Bone marrow (tissue), 2 donors: Measurements from ENCODE around the gene MTHFD1L.
"Not testable (repeated sequence)": the region's sequence is repeated elsewhere in the genome, so short reads cannot be mapped to it uniquely, and the experiment has no call there.

ENCODE experiments used
- DNase-seq, 2 donors: peaks; one replicate each; lab custom pipeline; 2025; lab: John Stamatoyannopoulos, UW

MTHFD1L gene

GRCh38 chr6:151041686-151042085 is 176.2 kb downstream of the MTHFD1L start:
- no peak for DNase-seq

GRCh38 chr6:151042911-151043330 is 177.4 kb downstream of the MTHFD1L start:
- DNase-seq = not testable (repeated sequence)

DNA sequence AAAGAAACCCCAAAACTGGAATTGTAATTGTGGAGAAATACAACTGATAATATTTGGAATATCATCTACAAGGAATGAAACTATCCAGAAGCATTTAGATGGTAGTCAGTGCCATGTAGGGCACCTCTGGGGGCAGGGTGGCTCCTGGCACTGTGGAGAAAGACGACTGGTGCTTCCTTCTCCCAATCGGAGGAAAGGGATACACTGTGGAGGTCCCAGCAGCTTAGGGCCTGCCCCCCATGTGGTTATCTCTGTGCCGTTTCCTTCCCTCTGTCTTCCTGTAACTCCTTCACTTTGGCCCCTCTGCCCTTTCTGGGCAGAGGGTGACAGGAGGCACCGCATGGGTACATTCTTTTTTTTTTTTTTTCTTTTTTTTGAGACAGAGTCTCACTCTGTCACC is 178.4 kb downstream of the MTHFD1L start:
- DNase-seq = no peak

DNA sequence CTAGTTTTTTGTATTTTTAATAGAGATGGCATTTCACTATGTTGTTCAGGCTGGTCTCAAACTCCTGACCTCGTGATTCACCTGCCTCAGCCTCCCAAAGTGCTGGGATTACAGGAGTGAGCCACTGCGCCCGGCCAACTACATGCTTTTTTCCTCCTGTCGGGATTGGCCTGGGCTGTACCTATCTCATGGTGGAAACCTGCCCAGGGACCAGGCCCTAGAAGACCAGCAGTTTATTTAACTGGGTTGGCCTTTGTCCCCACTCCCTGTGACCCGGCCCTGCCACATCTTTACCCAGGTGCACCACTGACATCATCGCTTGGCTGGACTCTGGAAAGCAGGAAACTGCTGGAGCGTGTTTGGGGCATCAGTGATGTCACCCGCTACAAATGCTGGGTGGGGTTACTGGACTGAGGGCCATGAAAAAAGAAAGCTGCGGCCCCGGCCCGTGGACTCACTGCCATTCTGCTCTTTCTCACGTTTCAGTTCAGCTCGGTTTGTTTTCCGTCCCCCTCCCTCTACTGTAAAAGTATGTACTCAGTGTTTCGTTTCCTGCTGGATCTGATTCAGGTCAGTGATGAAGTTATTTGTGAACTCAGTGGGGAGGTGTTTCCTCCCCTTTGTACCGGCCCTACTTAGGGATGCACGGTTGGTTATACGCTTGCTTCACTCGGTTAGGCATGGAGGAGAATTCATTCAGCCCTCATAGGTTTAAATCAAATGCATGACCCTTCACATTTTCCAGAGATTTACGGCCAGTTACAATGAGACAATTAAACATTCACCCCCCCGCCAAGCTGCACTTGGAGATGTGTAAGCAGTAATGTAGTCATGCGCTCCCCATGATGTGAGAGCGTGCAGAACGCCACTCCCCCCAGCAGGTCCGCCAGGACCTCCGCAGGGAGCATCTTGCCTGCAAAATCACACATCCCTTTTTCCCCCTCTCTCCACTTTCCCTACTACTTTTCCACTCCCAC is 179.3 kb downstream of the MTHFD1L start:
- DNase-seq = no peak

DNA sequence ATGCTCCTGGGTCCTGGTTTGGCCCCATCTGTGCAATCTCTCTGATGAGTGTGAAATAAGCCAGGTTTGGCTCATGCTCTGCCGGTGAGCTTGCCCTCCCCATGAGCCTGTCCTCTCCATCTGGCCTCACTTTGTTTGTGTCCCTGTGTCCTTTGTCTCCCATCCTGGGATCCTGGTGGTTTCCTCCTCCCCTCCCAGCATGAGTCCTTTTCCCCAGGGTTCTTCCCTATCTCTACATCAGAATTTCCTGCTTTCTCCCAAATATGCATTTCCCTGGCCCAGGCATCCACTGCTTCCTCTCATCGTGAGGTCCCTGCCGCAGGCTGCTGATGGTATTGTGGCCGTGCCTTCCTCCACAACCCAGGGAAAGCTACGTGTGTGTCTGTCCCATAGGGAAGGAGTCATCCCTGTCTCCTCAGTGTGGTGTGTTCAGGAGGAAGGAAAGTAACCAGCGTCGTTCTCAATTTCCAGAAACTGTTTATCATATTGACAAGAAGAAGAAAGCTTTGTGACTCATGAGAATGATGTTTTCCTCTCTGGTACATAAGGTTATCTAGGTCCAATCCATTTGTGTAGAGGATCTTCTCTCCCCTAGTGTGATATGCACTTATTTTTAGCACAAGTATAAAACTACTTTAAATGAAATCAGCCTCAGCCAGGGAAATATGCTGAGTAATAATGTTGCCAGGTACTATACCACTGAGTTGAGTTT is 180.2 kb downstream of the MTHFD1L start:
- DNase-seq = not testable (repeated sequence)

DNA sequence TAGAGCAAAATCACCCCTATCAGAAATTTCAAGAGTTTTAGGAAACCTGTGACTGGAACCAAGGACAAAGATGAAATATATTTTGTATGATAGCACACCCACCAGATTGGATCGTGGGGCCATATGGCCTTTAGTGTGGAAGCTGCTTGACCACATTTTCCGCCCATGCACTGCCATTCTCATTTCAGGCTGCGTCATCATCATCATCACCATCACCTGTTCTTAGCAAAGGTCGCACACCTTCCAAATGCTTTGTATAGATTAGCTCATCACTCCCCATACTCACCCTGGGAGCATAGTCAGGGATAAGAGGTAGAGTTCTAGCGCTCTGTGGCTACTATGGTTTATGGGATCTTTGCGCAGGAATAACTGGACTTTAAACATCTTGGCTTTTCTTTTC is 185.7 kb downstream of the MTHFD1L start:
- no peak for DNase-seq

DNA sequence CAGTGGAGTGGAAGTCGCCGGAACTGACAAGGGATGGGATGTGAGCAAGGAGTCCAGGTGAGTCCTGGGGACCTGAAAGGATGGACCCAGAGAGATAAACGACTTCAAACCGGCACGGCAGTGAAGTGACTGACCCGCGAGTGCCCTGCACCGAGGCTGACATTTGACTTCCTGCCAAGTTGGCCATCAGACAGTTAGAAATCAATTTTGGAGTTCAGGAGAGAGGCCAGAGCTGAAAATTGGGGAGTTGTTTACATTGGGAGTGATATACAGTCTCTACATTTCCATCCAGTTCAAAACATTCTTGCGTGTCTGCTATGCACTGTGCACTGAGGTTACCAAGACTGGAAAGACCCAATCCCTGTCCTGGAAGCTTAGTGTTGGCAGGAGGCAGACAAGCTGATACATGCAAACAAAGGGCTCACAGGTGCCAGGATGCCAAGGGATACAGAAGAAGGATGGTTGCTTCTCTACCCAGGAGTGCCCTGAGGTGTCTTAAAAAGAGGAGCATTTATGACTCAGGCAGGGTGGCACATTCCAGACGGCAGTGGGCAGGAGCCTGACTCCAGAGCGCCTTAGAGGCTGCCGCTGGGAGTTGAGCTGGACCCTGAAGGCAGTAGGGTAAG is 186.6 kb downstream of the MTHFD1L start:
- DNase-seq = no peak

DNA sequence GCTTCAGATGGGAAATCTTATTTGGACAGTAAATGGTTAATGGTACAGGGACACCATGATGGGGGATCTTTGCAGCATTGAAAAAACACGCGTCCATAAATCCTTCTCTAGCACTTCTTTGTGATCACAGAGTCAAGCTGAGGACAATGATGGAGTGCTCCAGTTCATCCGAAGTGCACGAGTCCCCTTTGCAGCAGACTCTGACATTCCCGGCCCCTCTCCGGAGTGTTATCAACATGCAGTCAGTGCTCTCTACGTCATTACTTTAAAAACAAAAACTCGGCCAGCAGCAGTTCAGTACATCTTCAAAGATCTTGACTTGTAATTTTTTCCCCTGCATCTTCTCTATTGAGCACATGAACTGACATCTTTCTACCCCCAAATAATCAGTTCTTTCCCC is 188.8 kb downstream of the MTHFD1L start:
- no peak for DNase-seq

- DNase-seq = no peak
Measured at GRCh38 chr6:151056230-151056907, 190.9 kb downstream of the MTHFD1L start.

GRCh38 chr6:151057061-151057460 is 191.6 kb downstream of the MTHFD1L start:
- no peak for DNase-seq

DNA sequence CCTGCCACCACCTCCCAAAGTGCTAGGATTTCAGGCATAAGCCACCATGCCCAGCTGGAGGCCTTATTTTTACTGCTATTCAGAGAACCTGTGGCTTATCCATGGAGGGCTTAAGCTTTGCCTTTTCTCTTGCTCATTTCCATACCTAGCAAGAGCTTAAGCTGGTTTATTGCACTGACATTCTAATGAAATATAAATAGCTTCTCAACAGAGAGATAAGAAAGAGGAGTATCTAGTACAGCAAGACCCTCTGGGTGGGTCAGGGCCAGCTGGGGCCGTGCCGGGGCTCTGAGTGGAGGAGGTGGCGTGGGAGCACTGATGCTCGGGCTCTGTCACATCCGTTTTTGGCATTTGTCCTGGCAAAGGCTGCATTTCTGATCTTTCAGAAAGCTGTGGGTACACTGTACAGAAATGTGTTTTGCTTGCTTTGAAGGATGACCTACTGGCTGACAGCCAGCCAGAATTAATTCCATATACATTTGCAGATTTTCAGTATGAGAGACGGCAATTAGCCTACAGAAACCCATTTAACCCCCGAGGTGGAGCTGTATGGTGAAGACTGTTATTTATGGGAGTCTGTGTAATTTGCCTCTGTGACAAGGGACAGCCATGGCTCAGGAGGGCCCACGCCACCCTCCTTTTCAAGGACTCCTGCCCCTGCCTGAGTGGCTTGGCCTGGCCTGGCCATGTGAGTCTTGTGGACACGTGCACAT is 192.7 kb downstream of the MTHFD1L start:
- no peak for DNase-seq

GRCh38 chr6:151059612-151060095 is 194.2 kb downstream of the MTHFD1L start:
- DNase-seq = peak in 1 of 2 donors; percentile 69

- DNase-seq = no peak
Measured at GRCh38 chr6:151060096-151060765, 194.7 kb downstream of the MTHFD1L start.

- no peak for DNase-seq
Measured at GRCh38 chr6:151060766-151061531, 195.4 kb downstream of the MTHFD1L start.

DNA sequence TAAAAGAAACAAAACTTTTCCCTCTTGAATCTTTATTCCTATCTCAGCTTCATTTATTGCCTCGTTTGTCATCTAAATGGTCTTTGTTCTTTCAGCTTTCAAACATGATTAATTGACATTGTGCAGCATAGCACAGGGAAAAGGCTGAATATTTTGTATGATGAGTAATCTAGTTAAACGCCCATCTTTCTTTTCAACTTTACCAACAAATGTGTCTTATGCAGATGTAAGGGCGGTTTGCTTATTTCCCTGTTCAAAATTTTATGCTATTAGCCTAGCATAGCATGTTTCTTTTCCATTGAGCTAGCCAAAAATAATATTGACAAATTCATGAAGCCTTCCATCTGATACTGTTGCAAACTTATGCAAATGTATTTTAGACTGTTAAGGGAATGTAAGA is 197.8 kb downstream of the MTHFD1L start:
- DNase-seq = no peak

- no peak for DNase-seq
Measured at GRCh38 chr6:151063842-151064647, 198.5 kb downstream of the MTHFD1L start.

DNA sequence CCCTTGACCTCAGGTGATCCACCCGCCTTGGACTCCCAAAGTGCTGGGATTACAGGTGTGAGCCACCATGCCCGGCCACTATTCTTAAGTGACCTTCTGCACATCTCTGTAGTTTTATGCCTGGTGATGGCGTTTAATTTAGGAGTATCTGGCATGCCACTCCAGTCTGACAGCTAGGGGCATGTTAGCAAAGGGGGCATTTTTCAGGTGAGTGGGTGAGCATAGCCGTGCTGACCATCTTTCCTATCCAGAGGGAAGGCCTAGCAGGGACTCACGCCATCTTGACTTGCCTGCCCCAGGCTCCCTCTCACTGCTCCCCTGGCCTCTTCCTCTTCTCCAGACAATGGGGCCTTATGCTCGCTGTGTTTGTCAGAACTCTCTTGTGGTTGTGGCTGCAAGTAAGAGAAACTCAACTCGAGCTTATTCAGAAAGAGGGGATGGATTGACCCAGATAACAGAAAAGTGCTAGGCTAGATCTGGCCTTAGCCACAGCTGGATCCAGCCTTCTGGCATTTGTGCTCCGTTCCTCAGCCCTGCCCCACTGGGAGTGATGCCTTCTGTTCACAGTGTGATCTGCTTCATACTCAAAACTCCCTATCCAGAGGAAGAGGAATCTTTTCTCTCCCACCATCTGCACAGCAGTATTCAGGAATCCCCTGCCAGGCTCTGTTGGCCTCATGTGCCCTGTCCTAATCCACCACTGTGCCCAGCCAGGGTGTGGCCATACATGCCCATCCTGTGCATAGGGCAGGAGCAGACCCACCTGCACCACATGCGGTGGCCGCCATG is 199.7 kb downstream of the MTHFD1L start:
- no peak for DNase-seq
